Erythroblast (primary cell): Measurements from ENCODE around the gene SHTN1.

ENCODE experiments used
- DNase-seq, 2 experiments: peaks; one replicate each; lab custom pipeline; 2025; lab: John Stamatoyannopoulos, UW
- GATA1 ChIP-seq: IDR thresholded peaks from 2 replicates; pipeline ENCODE4 v1.6.1; 2011; ENCODE audit warnings: low read depth, mild to moderate bottlenecking, control low read depth, low read length, moderate library complexity
- POLR2A ChIP-seq: IDR thresholded peaks from 2 replicates; pipeline ENCODE4 v1.6.1; 2011; ENCODE audit warnings: mild to moderate bottlenecking, low read length

SHTN1 gene

DNA sequence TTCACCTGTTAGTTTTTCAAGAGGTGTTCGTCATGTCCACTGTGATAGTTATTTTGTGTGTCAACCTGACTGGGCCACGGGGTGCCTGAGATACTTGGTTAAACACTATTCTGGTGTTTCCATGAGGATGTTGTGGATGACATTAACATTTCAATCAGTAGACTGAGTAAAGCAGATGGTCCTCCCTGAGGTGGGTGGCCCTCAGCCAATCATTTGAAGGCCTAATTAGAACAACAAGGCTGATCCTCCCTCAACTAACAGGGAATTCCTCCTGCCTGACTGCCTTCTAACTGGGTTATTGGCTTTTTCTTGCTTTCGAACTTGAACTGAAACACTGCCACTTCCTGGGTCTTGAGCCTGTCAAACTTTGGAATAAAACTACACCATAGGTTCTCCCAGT, 79.9 kb downstream of the SHTN1 start:
- DNase-seq, result no peak
- no peak for TF ChIP-seq POLR2A
- no peak for TF ChIP-seq GATA1

DNA sequence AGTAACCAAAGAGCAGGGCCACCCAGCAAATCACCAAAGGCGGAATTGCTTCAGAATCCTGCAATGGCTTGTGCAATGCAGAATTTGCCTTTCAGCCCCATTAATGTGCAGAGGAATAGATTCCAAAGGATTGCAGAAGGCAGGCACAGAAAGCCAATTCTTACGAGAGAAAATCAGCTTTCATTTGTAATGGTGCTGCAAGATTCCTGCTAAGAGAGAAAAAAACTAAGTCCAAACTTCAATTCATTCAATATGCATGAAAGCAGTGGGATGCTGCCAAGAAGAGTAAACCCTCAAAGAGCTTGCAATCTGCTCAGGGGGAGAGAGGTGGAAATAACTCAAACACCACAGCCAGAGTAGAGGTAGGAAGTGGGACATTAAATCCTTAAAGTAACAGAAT, 85.3 kb downstream of the SHTN1 start:
- DNase-seq, result no peak
- TF ChIP-seq POLR2A (no peak), GATA1 (no peak)

DNA sequence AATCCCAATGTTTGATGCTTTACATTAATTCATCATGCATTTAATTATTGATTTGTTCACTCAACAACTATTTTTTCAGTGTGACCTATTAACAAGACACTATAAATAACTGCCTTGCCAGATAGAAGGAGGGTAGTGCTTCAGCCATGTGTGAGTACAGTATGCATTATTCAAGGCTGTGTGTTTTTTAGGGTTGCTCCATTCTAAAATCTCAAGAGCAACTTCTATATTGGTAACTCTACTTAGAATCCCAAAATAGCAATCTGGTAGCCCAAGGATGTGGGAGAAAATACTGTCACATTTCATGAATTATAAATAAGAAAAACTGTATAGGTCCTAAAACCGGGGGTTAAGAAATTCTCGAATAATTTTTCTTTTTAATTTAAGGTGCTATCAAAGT, 85.8 kb downstream of the SHTN1 start:
- no peak for DNase-seq
- no peak for TF ChIP-seq GATA1
- no peak for TF ChIP-seq POLR2A

DNA sequence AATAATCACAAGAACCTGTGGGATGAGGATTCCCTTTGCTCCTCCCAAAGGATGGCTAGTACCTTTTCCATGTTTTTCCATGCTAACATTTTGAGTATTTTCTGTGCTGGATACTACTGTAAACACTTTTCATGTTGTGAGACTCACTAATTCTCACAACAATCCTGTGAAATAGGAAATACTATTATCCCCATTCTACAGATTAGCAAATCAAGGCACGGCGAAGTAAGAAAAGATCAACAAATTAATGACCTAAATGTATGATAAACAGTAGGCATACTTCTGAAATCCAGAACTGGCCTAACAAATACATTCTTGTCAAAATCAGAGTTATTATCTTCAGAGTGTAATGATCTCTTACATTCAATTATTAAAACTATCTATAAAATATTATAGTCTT, 86.4 kb downstream of the SHTN1 start:
- no peak for DNase-seq
- TF ChIP-seq POLR2A (no peak), GATA1 (no peak)

DNA sequence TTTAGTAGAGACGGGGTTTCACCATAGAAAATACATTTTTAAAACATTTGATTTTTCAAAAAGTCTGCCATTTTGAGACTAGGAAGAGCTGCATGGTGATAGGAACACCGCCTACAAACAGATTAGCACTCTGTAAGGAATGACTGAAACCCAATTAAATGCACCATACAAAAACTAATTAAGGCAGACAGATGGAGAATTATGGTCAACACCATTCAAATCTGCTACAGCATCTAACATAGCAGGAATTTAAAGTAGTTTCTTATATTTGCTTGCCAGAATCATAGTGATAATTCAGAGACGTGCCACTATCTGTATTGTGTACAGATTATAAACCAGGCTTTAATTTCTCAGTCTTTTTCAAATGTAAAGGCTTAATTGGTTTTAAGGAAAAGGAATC, 87.5 kb downstream of the SHTN1 start:
- TF ChIP-seq GATA1 (no peak), POLR2A (no peak)
- no peak for DNase-seq

DNA sequence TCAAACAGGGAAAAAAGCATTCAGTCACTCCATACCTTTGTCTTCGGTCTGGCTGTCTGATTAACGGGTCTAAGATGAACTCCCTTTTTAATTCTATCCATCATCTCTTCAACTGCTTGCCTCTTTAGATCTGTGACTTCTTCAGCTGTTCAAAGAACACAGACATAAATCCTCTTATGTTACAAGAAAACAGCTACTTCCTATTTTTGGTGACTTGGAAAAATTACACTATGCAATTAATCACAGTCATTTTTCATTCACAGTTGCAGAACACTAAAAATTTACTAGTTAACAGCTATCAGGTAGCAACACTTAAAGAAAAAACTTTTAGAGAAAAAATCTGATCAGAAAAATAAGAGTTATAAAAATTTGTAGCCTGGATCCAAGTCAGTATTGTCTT, 89.6 kb downstream of the SHTN1 start:
- TF ChIP-seq POLR2A (no peak), GATA1 (no peak)
- no peak for DNase-seq

DNA sequence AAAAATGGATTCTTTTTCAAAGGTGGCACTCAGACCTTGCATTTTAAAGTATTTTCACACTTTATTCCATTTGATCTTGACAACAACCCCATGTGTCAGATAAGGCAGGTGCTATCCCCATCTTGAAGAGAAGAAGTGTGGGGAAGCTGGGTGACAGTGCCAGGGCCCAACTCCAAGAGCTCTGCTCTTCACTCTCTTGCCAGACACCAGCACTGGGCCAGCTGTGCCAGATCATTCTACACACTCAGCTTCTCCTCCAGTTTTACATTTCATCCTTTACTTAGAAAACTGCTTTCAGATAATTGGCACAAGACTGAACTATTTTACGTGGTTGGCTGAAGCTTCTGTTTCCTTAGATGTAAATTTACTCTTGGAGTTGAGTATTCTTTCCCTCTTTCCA, 91.3 kb downstream of the SHTN1 start:
- TF ChIP-seq POLR2A (no peak), GATA1 (no peak)
- no peak for DNase-seq

DNA sequence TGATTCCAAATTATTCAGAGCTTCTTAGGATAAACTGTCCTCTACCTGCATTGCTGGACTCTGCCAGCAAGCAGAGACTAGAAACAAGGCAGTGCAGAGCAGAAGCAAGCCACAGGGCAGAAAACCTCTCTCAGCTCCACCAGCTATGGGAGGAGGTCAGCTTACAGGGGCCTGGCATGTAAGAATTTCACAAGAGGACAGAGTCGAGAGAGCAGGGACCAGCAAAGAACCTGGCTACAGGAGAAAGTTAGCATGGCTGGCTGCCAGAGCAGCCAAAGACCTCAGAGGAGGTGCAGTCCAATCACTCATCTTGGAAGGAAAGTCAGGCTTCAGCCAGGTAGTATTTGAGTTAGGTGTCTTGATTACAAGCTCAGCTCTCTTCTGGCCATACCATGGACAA, 92.8 kb downstream of the SHTN1 start:
- no peak for DNase-seq
- TF ChIP-seq POLR2A (no peak), GATA1 (no peak)

DNA sequence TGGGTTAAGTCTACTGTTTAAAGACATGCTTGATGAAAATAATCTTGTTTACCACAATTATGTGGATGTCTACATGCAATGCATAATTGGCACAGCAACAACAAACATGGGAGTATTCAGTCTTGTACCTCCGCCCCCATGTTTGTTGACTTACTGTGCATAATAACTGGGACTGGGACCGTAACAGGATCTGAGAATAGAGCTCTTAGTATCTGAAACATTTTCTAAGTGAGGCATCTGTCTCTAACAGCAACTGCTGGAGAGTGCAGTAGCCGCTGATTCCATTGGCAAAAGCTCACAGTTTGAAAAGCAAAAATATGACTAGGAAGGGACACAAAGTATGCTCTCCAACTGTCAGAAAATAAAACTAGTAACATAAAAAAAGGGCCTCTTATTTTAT, 94.1 kb downstream of the SHTN1 start:
- TF ChIP-seq POLR2A (no peak), GATA1 (no peak)
- no peak for DNase-seq

DNA sequence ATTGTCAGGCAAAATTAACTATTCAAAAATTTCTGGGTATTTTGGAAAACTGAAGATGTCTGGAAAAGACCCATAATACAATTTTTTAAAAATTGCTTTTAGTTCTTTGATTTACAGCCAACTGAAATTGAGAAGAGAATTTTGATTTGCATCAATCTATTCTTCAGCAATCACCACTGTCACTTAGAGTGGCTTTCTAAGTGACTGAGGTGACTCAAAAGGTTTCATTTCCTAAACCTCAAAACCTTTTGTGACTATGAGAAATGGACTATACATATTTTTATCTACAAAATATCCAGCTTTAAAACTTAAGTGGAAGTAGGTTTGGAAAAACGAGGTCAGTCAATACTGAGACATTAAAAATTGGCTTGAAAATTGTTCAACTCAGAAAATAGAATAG, 95.7 kb downstream of the SHTN1 start:
- TF ChIP-seq GATA1, result no peak
- TF ChIP-seq POLR2A, result no peak
- DNase-seq, result no peak

DNA sequence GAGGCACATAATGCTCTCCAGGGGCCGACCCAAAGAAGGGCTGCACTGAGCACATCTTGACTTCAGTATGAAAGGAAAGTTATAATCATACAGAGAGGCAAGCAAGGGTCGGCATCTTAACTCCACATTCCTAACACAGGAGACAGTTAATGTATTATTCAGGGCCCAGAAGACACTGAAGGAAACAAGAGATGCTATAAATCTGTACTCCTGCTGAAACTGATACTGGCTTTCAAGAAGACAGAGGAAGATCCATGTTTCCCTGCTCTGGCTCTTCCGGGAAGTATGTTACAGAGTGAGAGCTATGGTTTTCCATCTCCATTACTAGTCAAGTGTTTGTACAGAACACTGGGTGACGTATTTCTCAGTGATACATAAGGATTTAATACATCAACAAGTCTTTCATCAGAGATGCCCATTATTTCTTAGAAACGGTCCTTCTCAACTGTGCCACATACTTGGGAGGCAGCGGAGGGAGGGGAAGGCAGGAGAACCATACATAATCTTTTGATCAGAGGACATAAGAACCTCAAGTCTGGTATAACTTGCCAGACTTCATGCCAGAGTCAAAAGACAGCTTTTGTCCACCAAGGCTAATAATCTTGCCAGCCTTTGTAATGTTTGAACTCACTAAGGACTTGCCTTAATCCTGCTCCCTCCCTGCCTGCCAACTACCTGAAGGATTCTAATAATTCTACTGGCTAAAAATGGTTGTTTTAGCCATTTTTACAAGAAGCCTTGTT, 97.6 kb downstream of the SHTN1 start:
- no peak for DNase-seq
- TF ChIP-seq GATA1, result no peak
- no peak for TF ChIP-seq POLR2A

DNA sequence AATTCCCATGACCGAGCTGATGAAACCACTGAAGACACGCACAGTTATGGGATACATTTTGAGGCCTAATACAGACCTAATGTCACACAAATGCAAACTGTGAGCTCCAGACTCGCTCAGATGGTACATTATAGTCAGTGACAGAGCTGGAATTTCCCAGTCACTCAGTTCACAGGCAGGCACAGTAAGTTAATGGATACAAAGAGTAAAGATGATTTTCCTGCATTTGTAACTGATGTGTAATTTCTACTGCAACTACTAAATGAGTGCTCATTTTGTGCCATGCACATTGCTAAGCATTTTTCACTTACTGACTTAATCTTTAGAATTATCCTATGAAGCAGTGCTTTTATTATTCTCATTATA, 99.2 kb downstream of the SHTN1 start:
- DNase-seq, result no peak
- no peak for TF ChIP-seq POLR2A
- no peak for TF ChIP-seq GATA1

DNA sequence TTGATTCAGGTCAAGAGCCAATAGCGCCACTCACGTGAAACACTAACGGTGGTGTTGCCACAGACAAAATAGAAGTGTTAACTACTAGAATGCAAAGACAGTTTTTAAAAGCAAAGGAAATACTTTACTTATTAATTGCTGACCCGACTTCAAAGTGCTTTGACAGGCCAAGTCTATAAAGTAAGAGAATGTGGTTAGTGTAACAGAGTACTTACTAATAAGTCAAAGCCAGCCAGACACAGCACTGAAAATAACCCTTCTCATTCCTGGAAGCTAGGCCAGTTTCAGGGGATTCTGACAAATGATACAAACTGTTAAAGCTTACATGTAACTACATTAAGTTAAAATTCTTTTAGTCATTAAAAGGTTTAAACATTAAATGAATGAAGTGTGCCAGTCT, 105.4 kb downstream of the SHTN1 start:
- no peak for DNase-seq
- no peak for TF ChIP-seq GATA1
- no peak for TF ChIP-seq POLR2A

DNA sequence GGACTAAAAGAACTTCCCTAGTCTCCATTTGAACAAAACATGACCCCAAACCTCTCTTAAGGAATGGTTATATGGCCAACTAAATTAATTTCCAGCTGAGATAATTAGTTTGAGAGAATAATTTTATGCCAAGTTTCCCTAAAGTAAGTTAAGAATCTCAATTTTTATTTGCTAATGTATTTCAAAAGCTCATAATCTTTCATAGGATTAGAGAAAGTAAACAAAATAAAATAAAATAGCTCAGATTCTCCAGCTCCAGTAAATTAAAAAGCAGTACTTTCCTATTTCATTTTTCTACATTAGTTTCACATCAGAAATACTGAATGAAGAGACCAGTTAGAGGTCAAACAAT, 111.3 kb downstream of the SHTN1 start:
- TF ChIP-seq GATA1, result no peak
- TF ChIP-seq POLR2A, result no peak
- no peak for DNase-seq
